ENCODE data around the gene RAET1G. TPM values are rescaled to one million over a fixed set of nuclear protein-coding genes. Genes with fewer than 3 reads are reported as not detected.
"Not testable (repeated sequence)": the region's sequence is repeated elsewhere in the genome, so short reads cannot be mapped to it uniquely, and the experiment has no call there.

The RAET1G gene
- polyA plus RNA-seq, 4 donors, result 0.38 to 1.5 (median 1.1) TPM

- DNase-seq (ENCODE audit: low read depth in 4 of 4, low spot score in 3 of 4), result no peak
Observed at GRCh38 chr6:149935246-149935645, 12.3 kb upstream of the RAET1G start.

- peak in 1 of 4 donors; percentile 62 for DNase-seq (ENCODE audit: low read depth in 4 of 4, low spot score in 3 of 4)
Observed at GRCh38 chr6:149934249-149935156, 11.6 kb upstream of the RAET1G start.

GRCh38 chr6:149933461-149933860, 10.5 kb upstream of the RAET1G start:
- DNase-seq (ENCODE audit: low read depth in 4 of 4, low spot score in 3 of 4), result no peak

GRCh38 chr6:149933036-149933435, 10.1 kb upstream of the RAET1G start:
- DNase-seq (ENCODE audit: low read depth in 4 of 4, low spot score in 3 of 4), result no peak

- no peak for DNase-seq (ENCODE audit: low read depth in 4 of 4, low spot score in 3 of 4)
Observed at GRCh38 chr6:149931501-149931900, 8.6 kb upstream of the RAET1G start.

GRCh38 chr6:149929422-149929821, 6.5 kb upstream of the RAET1G start:
- DNase-seq (ENCODE audit: low read depth in 4 of 4, low spot score in 3 of 4), result no peak

- not testable (repeated sequence) for DNase-seq (ENCODE audit: low read depth in 4 of 4, low spot score in 3 of 4)
Observed at GRCh38 chr6:149927025-149927424, 4.1 kb upstream of the RAET1G start.

GRCh38 chr6:149925974-149926777, 3.3 kb upstream of the RAET1G start:
- DNase-seq (ENCODE audit: low read depth in 4 of 4, low spot score in 3 of 4), result peak in 3 of 4 donors; percentile 52 to 69 (median 57)

GRCh38 chr6:149925253-149925973, 2.5 kb upstream of the RAET1G start:
- DNase-seq (ENCODE audit: low read depth in 4 of 4, low spot score in 3 of 4), result no peak

GRCh38 chr6:149924933-149925252, 2.0 kb upstream of the RAET1G start:
- no peak for DNase-seq (ENCODE audit: low read depth in 4 of 4, low spot score in 3 of 4)

- no peak for DNase-seq (ENCODE audit: low read depth in 4 of 4, low spot score in 3 of 4)
Observed at GRCh38 chr6:149924206-149924932, 1.4 kb upstream of the RAET1G start.

- DNase-seq (ENCODE audit: low read depth in 4 of 4, low spot score in 3 of 4), result no peak
Observed at GRCh38 chr6:149923327-149923986, 536 bp upstream of the RAET1G start.

- not testable (repeated sequence) for DNase-seq (ENCODE audit: low read depth in 4 of 4, low spot score in 3 of 4)
Observed at GRCh38 chr6:149922091-149922490, 830 bp downstream of the RAET1G start.

GRCh38 chr6:149921361-149921760, 1.6 kb downstream of the RAET1G start:
- no peak for DNase-seq (ENCODE audit: low read depth in 4 of 4, low spot score in 3 of 4)

- DNase-seq (ENCODE audit: low read depth in 4 of 4, low spot score in 3 of 4), result no peak
Observed at GRCh38 chr6:149919834-149920225, 3.1 kb downstream of the RAET1G start.

- DNase-seq (ENCODE audit: low read depth in 4 of 4, low spot score in 3 of 4), result not testable (repeated sequence)
Observed at GRCh38 chr6:149919126-149919833, 3.6 kb downstream of the RAET1G start.

- DNase-seq (ENCODE audit: low read depth in 4 of 4, low spot score in 3 of 4), result no peak
Observed at GRCh38 chr6:149918151-149918905, 4.6 kb downstream of the RAET1G start.

- DNase-seq (ENCODE audit: low read depth in 4 of 4, low spot score in 3 of 4), result no peak
Observed at GRCh38 chr6:149917679-149918078, 5.2 kb downstream of the RAET1G start.

Data from left renal pelvis (tissue), 4 donors.